NCI-H1417 treated with DMSO at 0.1 percent for 48 hours (cell line): ENCODE data around the gene PHKA1.
"Not testable (repeated sequence)": the region's sequence is repeated elsewhere in the genome, so short reads cannot be mapped to it uniquely, and the experiment has no call there.

Experiments
- DNase-seq: peaks from one replicate; lab custom pipeline; 2025; lab: John Stamatoyannopoulos, UW

Gene PHKA1

GRCh38 chrX:72713599-72714477 is at the start of gene PHKA1:
Gene PHKA1, minus strand, starts transcription at chrX:72714306. Its CDS starts 426 bp downstream, at chrX:72713880.
- DNase-seq, result not testable (repeated sequence)

DNA sequence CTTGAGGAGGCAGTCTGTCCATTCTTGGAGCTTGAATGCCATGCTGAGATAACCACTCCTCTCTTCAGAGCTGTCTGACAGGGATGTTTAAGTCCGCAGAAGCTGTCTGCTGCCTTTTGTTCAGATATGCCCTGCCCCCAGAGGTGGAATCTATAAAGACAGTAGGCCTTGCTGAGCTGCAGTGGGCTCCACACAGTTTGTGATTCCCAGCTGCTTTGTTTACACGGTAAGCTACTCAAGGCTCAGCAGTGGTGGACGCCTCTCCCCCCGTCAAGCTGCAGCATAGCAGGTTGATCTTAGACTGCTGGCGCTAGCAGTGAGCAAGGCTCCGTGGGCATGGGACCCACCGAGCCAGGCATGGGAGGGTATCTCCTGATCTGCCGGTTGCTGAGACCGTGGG is 46.3 kb upstream of the PHKA1 start:
- not testable (repeated sequence) for DNase-seq

GRCh38 chrX:72748545-72748944 is 34.4 kb upstream of the PHKA1 start:
- DNase-seq, result not testable (repeated sequence)

DNA sequence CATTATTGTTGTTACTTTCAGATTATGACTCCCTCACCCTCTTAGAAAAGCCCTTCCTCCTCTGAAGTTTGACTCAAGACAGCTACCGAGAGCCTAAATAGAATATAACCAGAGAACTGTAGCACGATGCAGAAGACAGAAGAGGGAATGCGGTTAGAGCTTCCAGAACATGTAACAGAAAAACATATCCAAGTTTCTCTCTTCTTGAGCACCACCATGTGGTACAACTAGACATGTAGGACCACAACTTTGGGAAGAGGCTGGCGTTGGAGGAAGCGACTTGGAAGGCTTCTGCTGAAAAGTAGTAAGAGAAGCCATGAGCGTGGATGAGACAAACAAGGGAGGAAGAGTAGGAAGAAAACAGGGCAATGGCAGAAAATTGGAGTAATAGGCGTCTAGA is 31.4 kb upstream of the PHKA1 start:
- not testable (repeated sequence) for DNase-seq

- DNase-seq, result no peak
Measured at GRCh38 chrX:72735561-72735960, 21.5 kb upstream of the PHKA1 start.

GRCh38 chrX:72733636-72734035 is 19.5 kb upstream of the PHKA1 start:
- DNase-seq, result not testable (repeated sequence)

GRCh38 chrX:72727846-72728245 is 13.7 kb upstream of the PHKA1 start:
- no peak for DNase-seq

DNA sequence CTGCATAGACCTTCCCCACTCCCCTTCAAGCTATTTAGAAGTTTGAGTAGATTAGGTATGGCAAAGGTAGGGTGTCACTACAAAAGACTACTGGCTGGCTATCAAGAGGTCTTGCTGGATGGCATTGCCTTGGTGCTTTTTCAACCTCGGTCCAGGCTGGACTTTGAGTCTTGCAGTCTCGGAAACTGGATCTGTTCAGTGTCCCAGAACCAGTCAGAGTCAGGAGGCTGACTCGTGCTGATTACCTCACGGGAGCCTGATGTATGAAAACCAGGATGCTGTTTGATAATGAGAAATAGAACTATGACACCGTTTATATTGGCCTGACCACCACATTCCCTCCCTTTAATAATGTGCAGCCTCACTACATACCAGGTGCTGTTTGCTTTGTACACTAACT is 2.7 kb upstream of the PHKA1 start:
- DNase-seq, result no peak

- no peak for DNase-seq
Measured at GRCh38 chrX:72715546-72715945, 1.4 kb upstream of the PHKA1 start.

DNA sequence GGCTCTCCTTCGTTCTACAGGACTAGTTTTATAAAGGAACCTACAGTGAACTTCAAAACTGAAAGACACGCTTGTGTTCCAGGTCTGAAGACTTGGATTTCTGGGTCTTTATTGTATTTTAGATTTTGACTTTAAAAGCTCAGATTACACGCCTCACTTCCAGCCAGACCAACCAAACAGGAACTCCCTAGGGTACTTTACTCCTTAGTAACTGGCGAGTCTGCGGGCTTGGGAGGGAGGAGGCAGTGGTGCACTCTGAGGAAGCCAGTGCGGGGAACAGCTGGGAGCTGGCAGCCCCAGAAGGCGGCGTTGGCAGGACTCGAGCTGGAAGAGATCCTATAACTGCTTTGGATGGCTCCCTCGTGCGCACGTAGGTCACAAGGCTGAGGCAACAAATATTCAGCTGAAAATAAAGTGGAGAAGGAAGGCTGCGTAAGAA is 391 bp upstream of the PHKA1 start:
- peak; percentile 17 for DNase-seq

DNA sequence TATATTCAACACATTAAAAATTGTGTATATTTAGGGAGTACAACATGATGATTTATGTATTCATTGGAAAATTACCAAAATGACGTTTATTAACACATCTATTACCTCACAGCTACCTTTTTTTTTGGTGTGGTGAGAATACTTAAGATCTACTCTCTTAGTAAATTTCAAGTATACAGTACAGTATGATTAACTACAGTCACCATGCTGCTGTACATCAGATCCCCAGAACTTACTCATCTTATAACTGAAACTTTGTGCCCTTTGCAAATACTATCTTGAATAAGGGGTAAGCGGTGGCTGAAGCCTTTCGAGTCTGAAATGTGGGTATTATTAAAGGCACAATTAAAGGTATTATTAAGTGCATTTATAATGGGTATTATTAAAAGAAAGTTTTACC is 976 bp downstream of the PHKA1 start:
- DNase-seq, result no peak

- no peak for DNase-seq
Measured at GRCh38 chrX:72712094-72712755, 1.9 kb downstream of the PHKA1 start.

DNA sequence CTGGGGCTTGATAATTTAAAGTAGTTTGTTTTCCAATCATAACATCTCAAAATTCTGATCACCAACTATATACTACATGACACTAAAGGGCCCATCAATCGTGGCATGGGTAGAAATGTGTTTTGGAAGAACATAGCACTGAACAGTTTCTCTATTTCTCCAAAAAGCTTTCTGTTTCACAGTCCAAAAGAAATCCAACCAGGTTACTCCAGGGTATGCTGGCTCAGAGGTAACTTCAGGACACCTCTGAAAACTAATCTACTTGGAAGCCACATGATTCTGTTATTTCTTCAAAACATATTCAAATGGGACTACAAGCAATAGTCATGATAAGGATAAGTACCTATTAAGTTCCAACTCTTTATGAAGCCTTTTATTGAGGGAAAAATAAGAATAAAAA is 8.3 kb downstream of the PHKA1 start:
- no peak for DNase-seq

DNA sequence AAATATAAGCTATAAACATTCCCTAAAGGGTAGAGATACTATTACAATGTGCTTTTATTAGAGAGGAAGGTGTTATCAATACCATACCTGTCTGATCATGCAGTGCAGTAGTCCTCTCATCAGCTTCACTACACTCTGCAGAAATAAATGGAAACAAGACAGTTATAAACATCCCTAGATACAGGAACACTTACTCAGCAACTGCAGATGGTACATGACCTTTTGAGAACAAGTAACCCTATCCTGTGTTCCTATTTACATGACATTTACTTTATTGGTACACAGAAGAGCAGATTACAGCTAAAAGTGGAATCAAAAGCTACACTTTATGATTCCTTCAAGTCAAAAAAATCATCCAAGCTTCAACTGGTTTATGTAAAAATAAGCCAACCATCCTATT is 9.0 kb downstream of the PHKA1 start:
- DNase-seq, result no peak

- DNase-seq, result no peak
Measured at GRCh38 chrX:72694170-72694569, 19.9 kb downstream of the PHKA1 start.

GRCh38 chrX:72693477-72693876 is 20.6 kb downstream of the PHKA1 start:
- no peak for DNase-seq

- no peak for DNase-seq
Measured at GRCh38 chrX:72687396-72687795, 26.7 kb downstream of the PHKA1 start.

GRCh38 chrX:72685810-72686456 is 28.2 kb downstream of the PHKA1 start:
- DNase-seq, result no peak

GRCh38 chrX:72685018-72685417 is 29.1 kb downstream of the PHKA1 start:
- no peak for DNase-seq

- no peak for DNase-seq
Measured at GRCh38 chrX:72683631-72684030, 30.5 kb downstream of the PHKA1 start.

DNA sequence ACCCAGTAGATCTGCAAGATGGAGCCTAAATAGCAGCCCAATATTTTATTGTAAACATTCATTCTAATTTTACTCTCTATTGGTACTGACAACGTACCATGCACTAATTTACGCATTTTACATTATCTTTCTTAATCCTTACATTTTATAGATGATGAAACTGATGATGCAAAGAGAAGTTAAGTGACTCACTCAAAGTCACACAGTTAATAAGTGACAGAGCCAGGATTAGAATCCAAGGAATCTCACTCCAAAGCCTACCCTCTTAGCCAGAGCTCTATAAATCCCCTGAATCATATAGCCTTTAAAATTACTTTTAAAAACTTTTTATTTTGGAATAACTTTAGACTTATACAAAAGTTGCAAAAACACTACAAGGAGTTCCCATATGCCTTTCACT is 37.6 kb downstream of the PHKA1 start:
- DNase-seq, result no peak

GRCh38 chrX:72673951-72674350 is 40.2 kb downstream of the PHKA1 start:
- not testable (repeated sequence) for DNase-seq

DNA sequence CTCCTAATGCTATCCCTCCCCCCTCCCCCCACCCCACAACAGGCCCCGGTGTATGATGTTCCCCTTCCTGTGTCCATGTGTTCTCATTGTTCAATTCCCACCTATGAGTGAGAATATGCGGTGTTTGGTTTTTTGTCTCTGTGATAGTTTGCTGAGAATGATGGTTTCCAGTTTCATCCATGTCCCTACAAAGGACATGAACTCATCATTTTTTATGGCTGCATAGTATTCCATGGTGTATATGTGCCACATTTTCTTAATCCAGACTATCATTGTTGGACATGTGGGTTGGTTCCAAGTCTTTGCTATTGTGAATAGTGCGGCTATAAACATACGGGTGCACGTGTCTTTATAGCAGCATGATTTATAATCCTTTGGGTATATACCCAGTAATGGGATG is 44.6 kb downstream of the PHKA1 start:
- not testable (repeated sequence) for DNase-seq
